ENCODE data around the gene IPO4.

IPO4 gene

DNA sequence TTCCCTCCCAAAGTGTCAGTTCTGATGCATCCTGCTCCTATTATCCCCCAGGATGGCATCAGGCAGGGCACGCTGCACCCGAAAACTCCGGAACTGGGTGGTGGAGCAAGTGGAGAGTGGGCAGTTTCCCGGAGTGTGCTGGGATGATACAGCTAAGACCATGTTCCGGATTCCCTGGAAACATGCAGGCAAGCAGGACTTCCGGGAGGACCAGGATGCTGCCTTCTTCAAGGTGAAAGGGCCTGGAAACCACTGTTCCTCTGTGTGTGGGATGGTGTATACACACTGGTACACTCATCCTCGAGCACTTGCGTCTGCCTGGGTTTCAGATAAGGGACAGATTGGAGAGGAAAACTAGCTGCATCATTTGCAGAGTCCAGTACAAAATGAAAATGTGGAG lies 26.5 kb downstream of the IPO4 start:
- H3K4me1 ChIP-seq (ENCODE audit: insufficient read depth, low read length) = peaks cover 7% of the 10 kb centered on the region; the same call in 1 of the 2 replicates
- no peak overlapping the region for H3K4me3 ChIP-seq (ENCODE audit: low read length)
- H3K36me3 ChIP-seq (ENCODE audit: insufficient read depth, low read depth, low read length) = peaks cover 64% of the 10 kb centered on the region
- no peaks in the 10 kb centered on the region for H3K27me3 ChIP-seq (ENCODE audit: insufficient read depth, low read length)
- no peaks in the 10 kb centered on the region for H3K9me3 ChIP-seq (ENCODE audit: insufficient read depth, low read depth, low read length)
- no peak overlapping the region for H3K27ac ChIP-seq (ENCODE audit: low read length)
- H3K9ac ChIP-seq (ENCODE audit: low read depth, low read length) = no peak overlapping the region; the same call in 1 of the 2 replicates

DNA sequence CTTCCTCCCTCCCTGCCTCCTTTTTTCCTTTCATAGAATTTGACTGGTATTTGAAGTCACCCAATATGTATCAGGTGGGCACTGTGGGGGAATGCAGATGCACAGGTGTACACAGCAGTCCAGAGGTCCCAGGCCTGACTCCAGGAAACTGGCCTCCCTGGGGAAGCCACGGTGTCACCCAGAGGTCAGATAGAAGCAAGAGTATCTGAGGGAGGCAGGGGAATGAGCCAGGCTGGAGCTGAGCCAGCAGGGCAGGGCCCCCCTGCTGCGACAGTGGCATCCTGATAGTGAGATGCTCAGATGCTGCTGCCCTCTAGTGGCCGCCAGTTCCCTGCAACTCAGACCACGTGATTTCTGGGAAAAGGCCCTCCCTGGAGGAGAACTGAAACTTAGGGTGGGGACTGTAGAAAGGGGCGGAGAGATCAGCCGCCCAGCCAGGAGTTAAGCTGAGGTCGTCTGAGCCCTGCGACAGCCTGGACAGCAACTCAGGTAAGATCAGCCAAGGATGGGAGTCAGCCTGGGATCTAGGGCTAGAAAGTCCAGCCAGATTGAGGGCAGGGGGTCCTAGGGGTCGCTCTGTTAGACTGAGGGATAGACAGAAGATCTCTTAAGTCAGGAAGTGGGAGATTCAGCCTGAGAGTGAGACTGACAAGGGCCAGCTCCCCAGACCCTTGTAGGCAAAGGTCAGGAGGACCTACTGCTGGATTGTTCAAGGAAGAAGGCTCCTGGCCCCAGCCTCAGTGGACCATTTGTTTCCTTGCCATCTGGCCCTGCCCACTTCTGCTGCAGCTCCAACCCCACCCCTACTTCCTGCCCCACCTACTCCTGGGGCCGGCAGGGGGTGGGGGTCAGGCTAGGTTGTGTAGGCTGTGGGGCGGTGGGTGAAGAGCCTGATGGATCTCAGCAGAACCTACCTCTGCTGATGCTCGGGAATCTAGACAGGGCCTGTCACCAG lies 27.5 kb downstream of the IPO4 start, which contains the start of gene IRF9:
Gene IRF9, plus strand, starts transcription at position 416 of the 955 bp plus-strand sequence. CDS start 880 bp downstream, outside the sequence.
- Histone ChIP-seq H3K4me1 (ENCODE audit: insufficient read depth, low read length) (peaks cover 7% of the 10 kb centered on the region; the same call in 1 of the 2 replicates), H3K9me3 (ENCODE audit: insufficient read depth, low read depth, low read length) (no peaks in the 10 kb centered on the region), H3K9ac (ENCODE audit: low read depth, low read length) (peak within 1 kb of the TSS; percentile 67; the same call in 1 of the 2 replicates), H3K4me3 (ENCODE audit: low read length) (peak within 1 kb of the TSS; percentile 71), H3K27me3 (ENCODE audit: insufficient read depth, low read length) (no peaks in the 10 kb centered on the region), H3K27ac (ENCODE audit: low read length) (peak within 1 kb of the TSS; percentile 52), H3K36me3 (ENCODE audit: insufficient read depth, low read depth, low read length) (peaks cover 70% of the 10 kb centered on the region)

DNA sequence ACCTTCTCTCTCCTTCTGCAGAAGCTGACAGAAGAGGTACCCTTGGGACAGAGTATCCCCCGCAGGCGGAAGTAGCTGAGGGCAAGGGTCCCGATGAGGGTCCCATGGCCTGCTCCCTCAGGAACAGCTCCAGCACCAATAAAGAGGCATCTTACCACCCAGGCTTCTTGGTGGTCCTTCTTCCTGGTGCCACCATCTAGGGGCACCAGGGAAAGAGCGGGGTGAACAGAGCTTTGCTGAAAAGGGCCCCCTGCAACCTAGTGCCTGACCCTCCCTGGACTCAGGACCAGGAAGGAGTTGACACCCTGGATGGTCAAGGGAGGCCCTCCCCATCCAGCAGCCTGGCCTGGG lies 28.1 kb downstream of the IPO4 start:
- Histone ChIP-seq H3K27me3 (ENCODE audit: insufficient read depth, low read length) (no peaks in the 10 kb centered on the region), H3K9ac (ENCODE audit: low read depth, low read length) (no peak overlapping the region), H3K4me3 (ENCODE audit: low read length) (no peak overlapping the region), H3K27ac (ENCODE audit: low read length) (no peak overlapping the region), H3K36me3 (ENCODE audit: insufficient read depth, low read depth, low read length) (peaks cover 70% of the 10 kb centered on the region), H3K4me1 (ENCODE audit: insufficient read depth, low read length) (peaks cover 7% of the 10 kb centered on the region; the same call in 1 of the 2 replicates), H3K9me3 (ENCODE audit: insufficient read depth, low read depth, low read length) (no peaks in the 10 kb centered on the region)

- Histone ChIP-seq H3K9ac (ENCODE audit: low read depth, low read length) (no peak overlapping the region), H3K4me1 (ENCODE audit: insufficient read depth, low read length) (peaks cover 7% of the 10 kb centered on the region; the same call in 1 of the 2 replicates), H3K4me3 (ENCODE audit: low read length) (no peak overlapping the region), H3K9me3 (ENCODE audit: insufficient read depth, low read depth, low read length) (no peaks in the 10 kb centered on the region), H3K36me3 (ENCODE audit: insufficient read depth, low read depth, low read length) (peaks cover 70% of the 10 kb centered on the region), H3K27me3 (ENCODE audit: insufficient read depth, low read length) (no peaks in the 10 kb centered on the region), H3K27ac (ENCODE audit: low read length) (no peak overlapping the region)
Measured at GRCh38 chr14:24159777-24160498, 28.7 kb downstream of the IPO4 start.

DNA sequence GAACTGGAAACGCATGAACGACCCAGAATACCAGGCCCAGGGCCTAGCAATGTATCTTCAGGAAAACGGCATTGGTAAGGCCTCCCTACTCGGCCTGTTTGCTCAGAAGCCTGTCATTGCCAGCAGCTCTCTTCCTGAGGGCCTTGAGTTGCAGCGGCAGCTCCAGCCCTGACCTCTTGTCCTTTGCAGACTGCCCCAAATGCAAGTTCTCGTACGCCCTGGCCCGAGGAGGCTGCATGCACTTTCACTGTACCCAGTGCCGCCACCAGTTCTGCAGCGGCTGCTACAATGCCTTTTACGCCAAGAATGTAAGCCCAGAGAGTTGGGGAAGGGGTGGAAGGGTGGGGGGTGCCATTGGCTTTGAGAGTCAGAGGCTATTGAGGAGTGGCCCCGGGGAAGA lies 31.3 kb downstream of the IPO4 start:
- Histone ChIP-seq H3K27me3 (ENCODE audit: insufficient read depth, low read length) (no peaks in the 10 kb centered on the region), H3K27ac (ENCODE audit: low read length) (no peak overlapping the region), H3K4me1 (ENCODE audit: insufficient read depth, low read length) (peaks cover 7% of the 10 kb centered on the region; the same call in 1 of the 2 replicates), H3K36me3 (ENCODE audit: insufficient read depth, low read depth, low read length) (peaks cover 66% of the 10 kb centered on the region), H3K4me3 (ENCODE audit: low read length) (no peak overlapping the region), H3K9ac (ENCODE audit: low read depth, low read length) (no peak overlapping the region), H3K9me3 (ENCODE audit: insufficient read depth, low read depth, low read length) (no peaks in the 10 kb centered on the region)

GRCh38 chr14:24156840-24157239 lies 31.8 kb downstream of the IPO4 start:
- no peak overlapping the region for H3K9ac ChIP-seq (ENCODE audit: low read depth, low read length)
- H3K27me3 ChIP-seq (ENCODE audit: insufficient read depth, low read length) = no peaks in the 10 kb centered on the region
- peaks cover 70% of the 10 kb centered on the region for H3K36me3 ChIP-seq (ENCODE audit: insufficient read depth, low read depth, low read length)
- H3K4me3 ChIP-seq (ENCODE audit: low read length) = no peak overlapping the region
- no peak overlapping the region for H3K27ac ChIP-seq (ENCODE audit: low read length)
- H3K9me3 ChIP-seq (ENCODE audit: insufficient read depth, low read depth, low read length) = no peaks in the 10 kb centered on the region
- H3K4me1 ChIP-seq (ENCODE audit: insufficient read depth, low read length) = peaks cover 7% of the 10 kb centered on the region; the same call in 1 of the 2 replicates

- no peaks in the 10 kb centered on the region for H3K4me1 ChIP-seq (ENCODE audit: insufficient read depth, low read length)
- no peaks in the 10 kb centered on the region for H3K27me3 ChIP-seq (ENCODE audit: insufficient read depth, low read length)
- no peak overlapping the region for H3K9ac ChIP-seq (ENCODE audit: low read depth, low read length)
- H3K9me3 ChIP-seq (ENCODE audit: insufficient read depth, low read depth, low read length) = no peaks in the 10 kb centered on the region
- no peak overlapping the region for H3K27ac ChIP-seq (ENCODE audit: low read length)
- peaks cover 79% of the 10 kb centered on the region for H3K36me3 ChIP-seq (ENCODE audit: insufficient read depth, low read depth, low read length)
- H3K4me3 ChIP-seq (ENCODE audit: low read length) = no peak overlapping the region
Measured at GRCh38 chr14:24155100-24155499, 33.5 kb downstream of the IPO4 start.

- Histone ChIP-seq H3K27me3 (ENCODE audit: insufficient read depth, low read length) (no peaks in the 10 kb centered on the region), H3K27ac (ENCODE audit: low read length) (no peak overlapping the region), H3K36me3 (ENCODE audit: insufficient read depth, low read depth, low read length) (peaks cover 67% of the 10 kb centered on the region), H3K9me3 (ENCODE audit: insufficient read depth, low read depth, low read length) (no peaks in the 10 kb centered on the region), H3K4me1 (ENCODE audit: insufficient read depth, low read length) (peaks cover 8% of the 10 kb centered on the region), H3K4me3 (ENCODE audit: low read length) (no peak overlapping the region), H3K9ac (ENCODE audit: low read depth, low read length) (no peak overlapping the region)
Measured at GRCh38 chr14:24151404-24152080, 37.1 kb downstream of the IPO4 start.

GRCh38 chr14:24150993-24151392 lies 37.6 kb downstream of the IPO4 start:
- H3K36me3 ChIP-seq (ENCODE audit: insufficient read depth, low read depth, low read length) = peaks cover 61% of the 10 kb centered on the region
- H3K9ac ChIP-seq (ENCODE audit: low read depth, low read length) = no peak overlapping the region
- H3K4me1 ChIP-seq (ENCODE audit: insufficient read depth, low read length) = peaks cover 8% of the 10 kb centered on the region
- H3K4me3 ChIP-seq (ENCODE audit: low read length) = no peak overlapping the region
- no peak overlapping the region for H3K27ac ChIP-seq (ENCODE audit: low read length)
- H3K27me3 ChIP-seq (ENCODE audit: insufficient read depth, low read length) = no peaks in the 10 kb centered on the region
- H3K9me3 ChIP-seq (ENCODE audit: insufficient read depth, low read depth, low read length) = no peaks in the 10 kb centered on the region

DNA sequence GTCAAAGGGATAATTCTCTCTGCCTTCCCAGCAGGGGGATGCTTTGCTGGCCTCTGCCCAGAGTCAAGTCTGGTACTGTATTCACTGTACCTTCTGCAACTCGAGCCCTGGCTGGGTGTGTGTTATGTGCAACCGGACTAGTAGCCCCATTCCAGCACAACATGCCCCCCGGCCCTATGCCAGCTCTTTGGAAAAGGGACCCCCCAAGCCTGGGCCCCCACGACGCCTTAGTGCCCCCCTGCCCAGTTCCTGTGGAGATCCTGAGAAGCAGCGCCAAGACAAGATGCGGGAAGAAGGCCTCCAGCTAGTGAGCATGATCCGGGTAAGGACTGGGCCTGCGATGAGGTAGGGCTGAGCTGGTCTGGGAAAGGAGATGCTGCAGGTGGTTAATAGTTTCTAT lies 38.0 kb downstream of the IPO4 start:
- no peaks in the 10 kb centered on the region for H3K9me3 ChIP-seq (ENCODE audit: insufficient read depth, low read depth, low read length)
- peaks cover 57% of the 10 kb centered on the region for H3K36me3 ChIP-seq (ENCODE audit: insufficient read depth, low read depth, low read length)
- no peak overlapping the region for H3K4me3 ChIP-seq (ENCODE audit: low read length)
- no peak overlapping the region for H3K27ac ChIP-seq (ENCODE audit: low read length)
- peaks cover 12% of the 10 kb centered on the region for H3K4me1 ChIP-seq (ENCODE audit: insufficient read depth, low read length)
- no peaks in the 10 kb centered on the region for H3K27me3 ChIP-seq (ENCODE audit: insufficient read depth, low read length)
- no peak overlapping the region for H3K9ac ChIP-seq (ENCODE audit: low read depth, low read length)

DNA sequence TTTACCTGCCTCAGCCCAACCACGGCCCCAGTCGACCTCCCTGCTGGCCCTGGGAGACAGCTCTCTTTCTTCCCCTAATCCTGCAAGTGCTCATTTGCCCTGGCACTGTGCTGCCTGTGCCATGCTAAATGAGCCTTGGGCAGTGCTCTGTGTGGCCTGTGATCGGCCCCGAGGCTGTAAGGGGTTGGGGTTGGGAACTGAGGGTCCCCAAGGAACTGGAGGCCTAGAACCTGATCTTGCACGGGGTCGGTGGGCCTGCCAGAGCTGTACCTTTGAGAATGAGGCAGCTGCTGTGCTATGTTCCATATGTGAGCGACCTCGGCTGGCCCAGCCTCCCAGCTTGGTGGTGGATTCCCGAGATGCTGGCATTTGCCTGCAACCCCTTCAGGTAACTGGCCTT lies 38.6 kb downstream of the IPO4 start:
- H3K9me3 ChIP-seq (ENCODE audit: insufficient read depth, low read depth, low read length) = no peaks in the 10 kb centered on the region
- peaks cover 52% of the 10 kb centered on the region for H3K36me3 ChIP-seq (ENCODE audit: insufficient read depth, low read depth, low read length)
- no peak overlapping the region for H3K27ac ChIP-seq (ENCODE audit: low read length)
- no peak overlapping the region for H3K4me3 ChIP-seq (ENCODE audit: low read length)
- no peaks in the 10 kb centered on the region for H3K27me3 ChIP-seq (ENCODE audit: insufficient read depth, low read length)
- H3K4me1 ChIP-seq (ENCODE audit: insufficient read depth, low read length) = peaks cover 13% of the 10 kb centered on the region
- no peak overlapping the region for H3K9ac ChIP-seq (ENCODE audit: low read depth, low read length)

All from iPS-20b (cell line).